ENCODE measurements around the gene CAMTA1.

CAMTA1 gene

GRCh38 chr1:7026169-7026568 is 240.9 kb downstream of the CAMTA1 start:
- no peak for DNase-seq (ENCODE audit: low read depth)
- H3K4me3 ChIP-seq (ENCODE audit: low read depth, low read length): no peak overlapping the region
- no peak for TF ChIP-seq CTCF (conservative IDR thresholded peaks at IDR 0.05; ENCODE audit: low read depth, low read length)

- no peak overlapping the region for H3K4me3 ChIP-seq (ENCODE audit: low read depth, low read length)
- no peak for DNase-seq (ENCODE audit: low read depth)
- TF ChIP-seq CTCF (conservative IDR thresholded peaks at IDR 0.05; ENCODE audit: low read depth, low read length): no peak
These were observed 247.7 kb downstream of the CAMTA1 start for GRCh38 chr1:7032992-7033391.

- H3K4me3 ChIP-seq (ENCODE audit: low read depth, low read length): no peak overlapping the region
- TF ChIP-seq CTCF (conservative IDR thresholded peaks at IDR 0.05; ENCODE audit: low read depth, low read length): no peak
- DNase-seq (ENCODE audit: low read depth): no peak
These were observed 251.1 kb downstream of the CAMTA1 start for GRCh38 chr1:7036386-7036785.

- no peak overlapping the region for H3K4me3 ChIP-seq (ENCODE audit: low read depth, low read length)
- no peak for TF ChIP-seq CTCF (conservative IDR thresholded peaks at IDR 0.05; ENCODE audit: low read depth, low read length)
- DNase-seq (ENCODE audit: low read depth): no peak
These were observed 254.5 kb downstream of the CAMTA1 start for GRCh38 chr1:7039590-7040220.

- no peak overlapping the region for H3K4me3 ChIP-seq (ENCODE audit: low read depth, low read length)
- no peak for DNase-seq (ENCODE audit: low read depth)
- no peak for TF ChIP-seq CTCF (conservative IDR thresholded peaks at IDR 0.05; ENCODE audit: low read depth, low read length)
These were observed 255.9 kb downstream of the CAMTA1 start for GRCh38 chr1:7040969-7041695.

GRCh38 chr1:7042322-7043190 is 257.3 kb downstream of the CAMTA1 start:
- no peak overlapping the region for H3K4me3 ChIP-seq (ENCODE audit: low read depth, low read length)
- peak; percentile 69 for TF ChIP-seq CTCF (conservative IDR thresholded peaks at IDR 0.05; ENCODE audit: low read depth, low read length)
- peak; percentile 66 for DNase-seq (ENCODE audit: low read depth)

Measured in choroid plexus epithelial cell (primary cell).